Bronchial epithelial cell (primary cell): Measurements from ENCODE around the gene IER2. TPM values are rescaled to one million over a fixed set of nuclear protein-coding genes. Genes with fewer than 3 reads are reported as not detected.
A peak's percentile ranks its signal among the peaks of the same experiment; 100 is the strongest.

Experiments used
- DNase-seq: peaks from one replicate; pipeline ENCODE4 v3.0.0-alpha.2; 2010; ENCODE audit warnings: low read depth
- FAIRE-seq: peaks from 2 replicates; lab custom pipeline; 2011; peaks lifted over from hg19 to GRCh38; lab: Jason Lieb, UNC
- H3K27me3 ChIP-seq: 2 replicates; pipeline ENCODE4 v1.5.1; 2011; ENCODE audit warnings: low read length; ENCODE audit not compliant: control insufficient read depth, insufficient read depth
- H3K36me3 ChIP-seq: 2 replicates; pipeline ENCODE4 v1.5.1; 2011; ENCODE audit warnings: low read length; ENCODE audit not compliant: control insufficient read depth, insufficient read depth
- H3K4me3 ChIP-seq: 2 replicates; pipeline ENCODE4 v1.5.1; 2011; ENCODE audit warnings: mild to moderate bottlenecking, low read depth, low read length, control low read depth
- total RNA-seq: library from RNA; depleted of rRNA; stranded (reverse); fragments of >200 nt; gene quantifications from 2 replicates; pipeline ENCODE4 v1.2.1, GENCODE V29; 2014
- TF ChIP-seq, protein P1 (sequence below): IDR thresholded peaks from 2 replicates; pipeline ENCODE4 v1.5.1; 2011; ENCODE audit warnings: mild to moderate bottlenecking, moderate library complexity, low read length, control low read depth, inconsistent platforms; ENCODE audit not compliant: insufficient read depth, severe bottlenecking

IER2 gene
- total RNA-seq, 1 donor from 2014 or later, result 32.1 TPM

DNA sequence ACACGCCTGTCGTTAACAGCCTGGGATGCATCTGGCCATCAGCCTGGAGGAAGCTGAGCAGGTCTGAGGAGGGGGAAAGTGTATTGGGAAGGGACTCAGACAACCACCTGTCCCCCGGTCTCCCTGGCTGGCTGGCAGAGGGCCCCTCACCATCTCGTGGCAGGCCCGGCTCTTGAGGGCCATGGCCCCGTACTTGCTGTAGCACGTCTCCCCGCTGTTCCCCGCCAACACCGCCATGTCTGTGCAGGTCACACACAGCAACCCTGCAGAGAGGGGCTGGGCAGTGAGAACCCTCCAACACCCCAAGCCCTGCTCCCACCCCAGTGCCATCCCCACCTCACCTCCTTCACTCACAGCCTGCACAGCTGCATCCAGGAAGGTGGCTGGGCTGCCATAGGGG lies 37.7 kb upstream of the IER2 start:
- Histone ChIP-seq H3K27me3 (no peaks in the 10 kb centered on the region), H3K4me3 (no peak overlapping the region), H3K36me3 (peaks cover 14% of the 10 kb centered on the region)
- DNase-seq, result no peak
- TF ChIP-seq, protein P1, sequence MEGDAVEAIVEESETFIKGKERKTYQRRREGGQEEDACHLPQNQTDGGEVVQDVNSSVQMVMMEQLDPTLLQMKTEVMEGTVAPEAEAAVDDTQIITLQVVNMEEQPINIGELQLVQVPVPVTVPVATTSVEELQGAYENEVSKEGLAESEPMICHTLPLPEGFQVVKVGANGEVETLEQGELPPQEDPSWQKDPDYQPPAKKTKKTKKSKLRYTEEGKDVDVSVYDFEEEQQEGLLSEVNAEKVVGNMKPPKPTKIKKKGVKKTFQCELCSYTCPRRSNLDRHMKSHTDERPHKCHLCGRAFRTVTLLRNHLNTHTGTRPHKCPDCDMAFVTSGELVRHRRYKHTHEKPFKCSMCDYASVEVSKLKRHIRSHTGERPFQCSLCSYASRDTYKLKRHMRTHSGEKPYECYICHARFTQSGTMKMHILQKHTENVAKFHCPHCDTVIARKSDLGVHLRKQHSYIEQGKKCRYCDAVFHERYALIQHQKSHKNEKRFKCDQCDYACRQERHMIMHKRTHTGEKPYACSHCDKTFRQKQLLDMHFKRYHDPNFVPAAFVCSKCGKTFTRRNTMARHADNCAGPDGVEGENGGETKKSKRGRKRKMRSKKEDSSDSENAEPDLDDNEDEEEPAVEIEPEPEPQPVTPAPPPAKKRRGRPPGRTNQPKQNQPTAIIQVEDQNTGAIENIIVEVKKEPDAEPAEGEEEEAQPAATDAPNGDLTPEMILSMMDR, result no peak
- no peak for FAIRE-seq

DNA sequence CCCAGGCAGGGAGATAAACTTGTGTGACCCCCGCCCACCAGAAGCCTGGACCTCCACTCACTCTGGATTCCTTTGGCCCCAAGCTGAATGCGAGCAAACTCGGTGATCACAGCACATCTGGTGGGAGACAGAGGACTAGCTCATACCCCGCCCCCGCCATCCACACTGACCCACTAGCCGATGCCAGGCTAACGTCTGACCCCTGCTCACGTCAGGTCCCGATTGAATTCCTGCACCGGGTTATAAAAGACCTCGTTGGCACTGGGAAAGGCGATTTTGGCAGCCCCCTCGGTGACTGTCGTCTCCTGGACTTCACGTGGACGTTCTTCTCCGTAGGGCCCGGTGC lies 34.3 kb upstream of the IER2 start:
- no peak for FAIRE-seq
- Histone ChIP-seq H3K27me3 (no peaks in the 10 kb centered on the region), H3K36me3 (peaks cover 7% of the 10 kb centered on the region), H3K4me3 (peak overlapping the region; percentile 81)
- TF ChIP-seq, protein P1, result no peak
- DNase-seq, result no peak

DNA sequence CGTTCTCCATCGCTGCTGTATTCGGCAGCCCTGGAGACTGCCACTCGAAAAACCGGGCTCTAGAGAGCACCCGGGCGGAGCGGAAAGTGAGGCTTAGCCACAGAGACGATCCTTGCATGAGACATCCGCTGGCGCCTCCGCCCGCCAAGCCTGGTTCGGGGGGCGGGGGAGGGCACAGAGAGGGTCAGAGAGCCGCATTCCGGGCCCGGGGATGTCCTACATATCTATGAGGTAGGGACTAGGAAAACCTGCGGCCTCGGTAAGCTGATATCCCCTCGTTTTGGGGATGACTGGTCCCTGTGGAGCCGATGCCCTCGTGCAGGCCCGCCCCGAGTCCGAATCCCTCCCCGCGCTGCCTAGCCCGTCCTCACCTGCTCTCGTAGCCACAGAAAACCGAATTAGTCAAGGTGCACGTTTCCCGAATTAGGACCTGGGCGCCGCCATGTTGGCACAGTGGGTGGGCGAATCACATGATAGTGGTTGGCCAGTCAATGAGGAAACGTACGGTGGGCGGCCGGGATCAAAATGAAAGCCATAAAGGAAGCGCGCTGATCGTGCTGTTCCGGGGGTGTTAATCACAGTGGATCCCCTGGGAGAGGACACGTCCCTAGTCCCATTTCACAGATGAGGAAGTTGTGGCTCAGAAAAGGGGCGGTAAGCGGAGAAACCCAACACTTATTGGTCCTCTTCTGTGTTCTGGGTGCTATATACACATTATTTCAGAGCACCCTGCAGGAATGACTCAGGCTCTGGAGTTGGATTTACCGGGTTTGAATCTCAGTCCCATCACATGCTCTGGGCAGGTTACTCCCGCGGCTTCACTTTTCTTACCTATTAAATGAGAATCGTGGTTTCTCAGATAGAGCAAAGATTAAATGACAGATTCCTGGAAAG lies 33.7 kb upstream of the IER2 start, which contains the start of gene TRMT1:
Gene TRMT1, minus strand, starts transcription at position 459 of the 894 bp plus-strand sequence. Its CDS starts 341 bp downstream, at position 118.
- no peak for FAIRE-seq
- no peaks in the 10 kb centered on the region for H3K27me3 ChIP-seq
- H3K4me3 ChIP-seq, result peak within 1 kb of the TSS; percentile 81
- peaks cover 8% of the 10 kb centered on the region for H3K36me3 ChIP-seq
- peak; percentile 87 for DNase-seq
- TF ChIP-seq, protein P1, result no peak

DNA sequence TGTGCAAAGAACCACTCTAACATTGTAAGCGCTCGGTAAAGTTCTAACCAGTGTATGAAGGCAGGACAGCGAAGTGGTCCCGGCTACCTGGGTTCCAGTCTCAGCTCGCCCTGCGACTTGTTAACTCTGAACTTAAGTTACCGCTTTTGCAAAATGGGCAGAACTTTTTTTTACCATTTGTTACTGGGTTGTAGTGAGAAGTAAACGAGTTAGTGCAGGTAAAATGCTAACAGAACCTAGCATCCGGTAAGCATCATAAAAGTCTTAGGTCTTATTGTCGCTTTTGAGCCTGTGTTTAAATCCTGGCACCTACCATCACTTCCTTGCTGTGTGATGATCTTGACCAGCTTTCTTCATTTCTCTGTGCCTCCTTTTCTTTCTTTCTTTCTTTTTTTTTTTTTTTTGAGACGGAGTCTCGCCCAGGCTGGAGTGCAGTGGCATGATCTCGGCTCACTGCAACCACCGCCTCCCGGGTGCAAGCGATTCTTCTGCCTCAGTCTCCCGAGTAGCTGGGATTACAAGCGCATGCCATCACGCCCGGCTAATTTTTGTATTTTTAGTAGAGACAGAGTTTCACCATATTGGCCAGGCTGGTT lies 32.9 kb upstream of the IER2 start:
- TF ChIP-seq, protein P1, result no peak
- FAIRE-seq, result no peak
- DNase-seq, result peak; percentile 45
- Histone ChIP-seq H3K4me3 (peak overlapping the region; percentile 81), H3K36me3 (peaks cover 11% of the 10 kb centered on the region), H3K27me3 (no peaks in the 10 kb centered on the region)

DNA sequence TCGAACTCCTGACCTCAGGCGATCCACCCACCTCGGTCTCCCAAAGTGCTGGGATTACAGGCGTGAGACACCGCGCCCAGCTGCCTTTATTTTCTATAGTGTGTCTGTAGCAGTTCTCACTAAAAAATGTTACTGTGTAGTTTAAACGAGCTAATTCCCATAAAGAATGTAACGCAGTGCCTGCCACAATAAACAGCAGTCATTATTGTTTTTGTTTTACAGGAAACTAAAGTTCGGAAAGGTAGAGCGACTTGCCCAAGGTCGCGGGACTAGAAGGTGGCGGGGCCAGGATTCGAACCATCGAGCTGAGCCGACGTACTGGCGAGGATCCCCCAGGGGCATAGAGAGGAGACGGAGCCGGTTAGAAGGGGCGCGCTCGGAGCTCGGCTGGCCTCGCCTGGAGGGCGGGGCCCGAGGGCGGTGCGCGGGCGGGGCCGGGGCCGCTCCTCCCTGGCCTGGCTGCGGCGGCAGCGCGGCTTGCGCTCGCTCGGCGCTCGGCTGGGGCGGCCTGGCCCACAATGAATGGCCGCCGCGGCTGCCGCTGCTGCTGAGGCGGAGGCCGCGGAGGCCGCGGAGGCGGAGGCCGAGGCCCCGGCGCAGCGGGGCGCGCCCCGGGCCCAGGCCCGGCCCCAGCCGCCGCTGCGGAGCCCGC lies 32.3 kb upstream of the IER2 start, which contains the start of gene NACC1:
Gene NACC1, plus strand, starts transcription at position 493 of the 652 bp plus-strand sequence. CDS start 16,944 bp downstream, outside the sequence.
- FAIRE-seq, result no peak
- Histone ChIP-seq H3K4me3 (peak within 1 kb of the TSS; percentile 93), H3K27me3 (no peaks in the 10 kb centered on the region), H3K36me3 (peaks cover 7% of the 10 kb centered on the region)
- DNase-seq, result peak; percentile 65
- TF ChIP-seq, protein P1, result no peak
